Occipital lobe (tissue), 2 donors: Measurements from ENCODE around the gene EPB41L4A. TPM values are rescaled to one million over a fixed set of nuclear protein-coding genes. Genes with fewer than 3 reads are reported as not detected.

Experiments used
- DNase-seq: peaks from one replicate; lab custom pipeline; 2025; lab: John Stamatoyannopoulos, UW
- total RNA-seq: library from RNA; depleted of rRNA; stranded (reverse); fragments of >200 nt; gene quantifications from one replicate; pipeline ENCODE4 v1.2.3, GENCODE V29; 2014

The EPB41L4A gene
- total RNA-seq, 1 donor from 2014 or later, result 78.8 TPM

GRCh38 chr5:112163435-112163834 is 255.6 kb downstream of the EPB41L4A start:
- no peak for DNase-seq

GRCh38 chr5:112161392-112161748 is 257.7 kb downstream of the EPB41L4A start:
- no peak for DNase-seq

GRCh38 chr5:112160652-112161391 is 258.3 kb downstream of the EPB41L4A start:
- DNase-seq, result peak; percentile 87

- DNase-seq, result no peak
These were observed 259.6 kb downstream of the EPB41L4A start for GRCh38 chr5:112159435-112159834.

- no peak for DNase-seq
These were observed 262.9 kb downstream of the EPB41L4A start for GRCh38 chr5:112156211-112156610.

- no peak for DNase-seq
These were observed 264.0 kb downstream of the EPB41L4A start for GRCh38 chr5:112154940-112155686.

- DNase-seq, result no peak
These were observed 269.4 kb downstream of the EPB41L4A start for GRCh38 chr5:112149727-112150126.

GRCh38 chr5:112146323-112147226 is 272.5 kb downstream of the EPB41L4A start:
- peak; percentile 36 for DNase-seq

- no peak for DNase-seq
These were observed 275.4 kb downstream of the EPB41L4A start for GRCh38 chr5:112143690-112144089.

GRCh38 chr5:112142769-112143270 is 276.3 kb downstream of the EPB41L4A start:
- no peak for DNase-seq

GRCh38 chr5:112141582-112141981 is 277.5 kb downstream of the EPB41L4A start:
- no peak for DNase-seq

GRCh38 chr5:112138526-112138925 is 280.6 kb downstream of the EPB41L4A start:
- no peak for DNase-seq

- DNase-seq, result no peak
These were observed 282.3 kb downstream of the EPB41L4A start for GRCh38 chr5:112136773-112137172.

- DNase-seq, result no peak
These were observed 291.2 kb downstream of the EPB41L4A start for GRCh38 chr5:112127861-112128260.

- DNase-seq, result no peak
These were observed 292.1 kb downstream of the EPB41L4A start for GRCh38 chr5:112126982-112127381.

GRCh38 chr5:112125903-112126302 is 293.2 kb downstream of the EPB41L4A start:
- no peak for DNase-seq

GRCh38 chr5:112124788-112125187 is 294.3 kb downstream of the EPB41L4A start:
- no peak for DNase-seq

GRCh38 chr5:112123086-112123485 is 296.0 kb downstream of the EPB41L4A start:
- no peak for DNase-seq

- DNase-seq, result no peak
These were observed 296.7 kb downstream of the EPB41L4A start for GRCh38 chr5:112122353-112122752.

GRCh38 chr5:112121258-112121657 is 297.8 kb downstream of the EPB41L4A start:
- DNase-seq, result no peak

- no peak for DNase-seq
These were observed 299.1 kb downstream of the EPB41L4A start for GRCh38 chr5:112119969-112120368.

- no peak for DNase-seq
These were observed 299.6 kb downstream of the EPB41L4A start for GRCh38 chr5:112119508-112119907.
